ENCODE results near the gene NARS2.

DNA sequence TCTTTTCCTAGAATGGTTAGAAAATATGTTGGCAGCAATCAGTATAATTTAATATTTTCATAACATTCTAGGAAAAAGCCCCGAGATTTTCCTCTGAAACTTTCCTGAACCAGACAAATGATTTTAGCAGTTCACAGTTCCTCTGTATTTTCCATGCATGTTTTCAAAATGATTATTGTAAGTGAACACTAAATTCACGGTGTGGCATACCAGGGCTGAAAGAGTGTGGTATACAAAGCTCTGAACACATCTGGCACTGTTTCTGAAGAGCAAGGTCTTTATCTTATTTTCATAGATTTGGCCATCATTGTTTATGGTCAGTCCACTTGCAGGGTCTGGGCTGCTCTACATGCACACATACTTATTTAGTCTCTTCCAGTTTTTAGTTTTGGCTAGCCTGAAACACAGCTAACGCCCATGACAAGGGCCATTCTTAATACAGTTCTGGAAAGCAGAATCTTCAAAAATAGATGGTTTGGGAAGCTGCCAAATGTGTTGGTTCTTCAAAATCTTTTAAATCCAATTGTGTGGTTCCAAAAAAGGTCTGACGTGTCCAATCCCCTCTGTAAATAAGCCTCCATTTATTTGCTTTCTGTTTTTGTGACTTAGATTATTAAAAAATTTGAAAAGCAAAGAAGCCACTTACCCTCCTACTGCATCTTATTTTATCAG lies 149.1 kb downstream of the NARS2 start:
- no peak for TF ChIP-seq POLR2A (IDR thresholded peaks at IDR 0.05)
- TF ChIP-seq, protein P1, sequence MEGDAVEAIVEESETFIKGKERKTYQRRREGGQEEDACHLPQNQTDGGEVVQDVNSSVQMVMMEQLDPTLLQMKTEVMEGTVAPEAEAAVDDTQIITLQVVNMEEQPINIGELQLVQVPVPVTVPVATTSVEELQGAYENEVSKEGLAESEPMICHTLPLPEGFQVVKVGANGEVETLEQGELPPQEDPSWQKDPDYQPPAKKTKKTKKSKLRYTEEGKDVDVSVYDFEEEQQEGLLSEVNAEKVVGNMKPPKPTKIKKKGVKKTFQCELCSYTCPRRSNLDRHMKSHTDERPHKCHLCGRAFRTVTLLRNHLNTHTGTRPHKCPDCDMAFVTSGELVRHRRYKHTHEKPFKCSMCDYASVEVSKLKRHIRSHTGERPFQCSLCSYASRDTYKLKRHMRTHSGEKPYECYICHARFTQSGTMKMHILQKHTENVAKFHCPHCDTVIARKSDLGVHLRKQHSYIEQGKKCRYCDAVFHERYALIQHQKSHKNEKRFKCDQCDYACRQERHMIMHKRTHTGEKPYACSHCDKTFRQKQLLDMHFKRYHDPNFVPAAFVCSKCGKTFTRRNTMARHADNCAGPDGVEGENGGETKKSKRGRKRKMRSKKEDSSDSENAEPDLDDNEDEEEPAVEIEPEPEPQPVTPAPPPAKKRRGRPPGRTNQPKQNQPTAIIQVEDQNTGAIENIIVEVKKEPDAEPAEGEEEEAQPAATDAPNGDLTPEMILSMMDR (IDR thresholded peaks at IDR 0.05) = no peak

All from thyroid gland (tissue), 4 donors.